Measurements from ENCODE around the gene ZNF726.
"Not testable (repeated sequence)": the region's sequence is repeated elsewhere in the genome, so short reads cannot be mapped to it uniquely, and the experiment has no call there.

ZNF726 gene

GRCh38 chr19:23949611-23950010, 34.9 kb downstream of the ZNF726 start:
- no peak for DNase-seq

GRCh38 chr19:23956051-23956450, 41.4 kb downstream of the ZNF726 start:
- no peak for DNase-seq

- no peak for DNase-seq
These were observed 43.1 kb downstream of the ZNF726 start for GRCh38 chr19:23957660-23958281.

- DNase-seq: not testable (repeated sequence)
These were observed 48.7 kb downstream of the ZNF726 start for GRCh38 chr19:23963396-23963795.

GRCh38 chr19:23963881-23964280, 49.2 kb downstream of the ZNF726 start:
- not testable (repeated sequence) for DNase-seq

- not testable (repeated sequence) for DNase-seq
These were observed 49.6 kb downstream of the ZNF726 start for GRCh38 chr19:23964334-23964733.

- DNase-seq: no peak
These were observed 54.9 kb downstream of the ZNF726 start for GRCh38 chr19:23969630-23970029.

GRCh38 chr19:23971598-23971997, 56.9 kb downstream of the ZNF726 start:
- DNase-seq: no peak

- DNase-seq: no peak
These were observed 57.5 kb downstream of the ZNF726 start for GRCh38 chr19:23972161-23972560.

GRCh38 chr19:23974941-23975340, 60.3 kb downstream of the ZNF726 start:
- DNase-seq: no peak

GRCh38 chr19:23976631-23977030, 61.9 kb downstream of the ZNF726 start:
- not testable (repeated sequence) for DNase-seq

- not testable (repeated sequence) for DNase-seq
These were observed 62.6 kb downstream of the ZNF726 start for GRCh38 chr19:23977256-23977655.

GRCh38 chr19:23978068-23978467, 63.4 kb downstream of the ZNF726 start:
- no peak for DNase-seq

GRCh38 chr19:23980805-23981204, 66.1 kb downstream of the ZNF726 start:
- DNase-seq: no peak

- no peak for DNase-seq
These were observed 67.2 kb downstream of the ZNF726 start for GRCh38 chr19:23981863-23982262.

- no peak for DNase-seq
These were observed 68.7 kb downstream of the ZNF726 start for GRCh38 chr19:23983406-23983805.
